Posterior vena cava (tissue), 2 donors: ENCODE measurements around the gene PLEKHN1. TPM values are rescaled to one million over a fixed set of nuclear protein-coding genes. Genes with fewer than 3 reads are reported as not detected.
"Not testable (repeated sequence)": the region's sequence is repeated elsewhere in the genome, so short reads cannot be mapped to it uniquely, and the experiment has no call there.

Source experiments
- DNase-seq: peaks from one replicate; pipeline ENCODE4 v3.0.0-alpha.2; 2020; ENCODE audit warnings: low spot score
- intact Hi-C, 2 donors: fragments of 100-400 bp; cut with DNase I; formaldehyde crosslinking; loops; one replicate each; pipeline versions ENCODE4 v1.14.1 to v1.14.2; 2022 to 2023
- total RNA-seq, 2 donors: library from RNA; stranded (reverse); fragmentation: NEBNext Ultra II Directional; extraction: Animal tissue kit (Norgen Biotek cat#: 25700); gene quantifications; one replicate each; pipeline ENCODE4 v1.2.1, GENCODE V29; 2021
- donor health status: DM: yes; HTN: yes; CAD: no.
- donor health status: DM: yes; HTN: yes; CAD: no.

The PLEKHN1 gene
- total RNA-seq, 2 donors from 2014 or later = 0.86 to 0.88 TPM

- intact Hi-C loops = no loop called here
- no peak for DNase-seq
Observed at GRCh38 chr1:970242-970972, 4.1 kb downstream of the PLEKHN1 start.

- DNase-seq = no peak
- intact Hi-C loops = no loop called here
Observed at GRCh38 chr1:970973-971730, 4.9 kb downstream of the PLEKHN1 start.

GRCh38 chr1:971751-972506 is 5.6 kb downstream of the PLEKHN1 start:
- DNase-seq = no peak
- intact Hi-C loops = no loop called here

- intact Hi-C loops = no loop called here
Observed at GRCh38 chr1:972726-973458, 6.6 kb downstream of the PLEKHN1 start.

GRCh38 chr1:973459-974292 is 7.4 kb downstream of the PLEKHN1 start:
- intact Hi-C loops = no loop called here
- no peak for DNase-seq

More at GRCh38 chr1:972726-973458, 6.6 kb downstream of the PLEKHN1 start:
- no peak for DNase-seq

GRCh38 chr1:974293-974640 is 8.0 kb downstream of the PLEKHN1 start:
- DNase-seq = no peak
- intact Hi-C loops = no loop called here

GRCh38 chr1:974687-975328 is 8.5 kb downstream of the PLEKHN1 start:
- DNase-seq = no peak
- intact Hi-C loops = no loop called here

- intact Hi-C loops = no loop called here
- no peak for DNase-seq
Observed at GRCh38 chr1:975365-975764, 9.1 kb downstream of the PLEKHN1 start.

GRCh38 chr1:975896-976683 is 9.8 kb downstream of the PLEKHN1 start:
- intact Hi-C loops = no loop called here
- DNase-seq = no peak

GRCh38 chr1:976791-977190 is 10.5 kb downstream of the PLEKHN1 start:
- intact Hi-C loops, DNase-seq: not testable (repeated sequence)

- intact Hi-C loops = no loop called here
- DNase-seq = no peak
Observed at GRCh38 chr1:978069-978834, 12.0 kb downstream of the PLEKHN1 start.

- intact Hi-C loops = no loop called here
Observed at GRCh38 chr1:978835-979743, 12.8 kb downstream of the PLEKHN1 start.

GRCh38 chr1:979744-980072 is 13.4 kb downstream of the PLEKHN1 start:
- intact Hi-C loops = loop anchor here in 1 of 2 donors (5.0 kb wide), 1 partner anchor 83 kb away; no protein-coding TSS in a partner anchor
- no peak for DNase-seq

More at GRCh38 chr1:978835-979743, 12.8 kb downstream of the PLEKHN1 start:
- DNase-seq = no peak

GRCh38 chr1:980137-980571 is 13.9 kb downstream of the PLEKHN1 start:
- intact Hi-C loops = loop anchor here in 1 of 2 donors (5.0 kb wide), 1 partner anchor 82 kb away; no protein-coding TSS in a partner anchor
- DNase-seq = no peak

GRCh38 chr1:980602-981395 is 14.5 kb downstream of the PLEKHN1 start:
- DNase-seq = no peak
- intact Hi-C loops = loop anchor here in 1 of 2 donors (5.0 kb wide), 1 partner anchor 82 kb away; no protein-coding TSS in a partner anchor
